Esophagus squamous epithelium (tissue), 4 donors: Measurements from ENCODE around the gene ECI1.

Experiments used
- POLR2A ChIP-seq, 4 donors: fragments of 450-650 bp; IDR thresholded peaks; one replicate each; pipeline ENCODE4 v1.6.1; 2017; ENCODE audit warnings: antibody characterized with exemption in 4 of 4, mild to moderate bottlenecking in 4 of 4, moderate library complexity in 3 of 4
- TF ChIP-seq, protein P1 (sequence below), 6 experiments: fragments of 450-650 bp in 4 of 6; fragments of 200-600 bp in 2 of 6; sonication (generic) in 2 of 6; IDR thresholded peaks; one replicate each; pipeline ENCODE4 v1.5.1; 2016 to 2019; ENCODE audit warnings: antibody characterized with exemption in 6 of 6, mild to moderate bottlenecking in 4 of 6, moderate library complexity in 4 of 6

DNA sequence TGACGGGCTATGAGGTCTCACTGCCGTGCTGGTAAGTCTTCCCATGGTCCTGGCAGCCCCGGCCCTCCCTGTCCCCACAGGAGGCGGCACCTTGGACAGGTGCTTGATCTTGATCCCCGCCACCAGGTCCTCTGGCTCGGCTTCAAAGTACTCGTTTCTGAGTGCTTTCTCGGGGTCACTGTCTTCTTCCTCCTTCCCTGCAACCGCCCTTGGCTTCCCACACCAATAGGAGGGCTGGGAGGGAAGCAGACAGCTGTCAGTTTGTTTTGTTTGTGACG is 48.5 kb upstream of the ECI1 start:
- TF ChIP-seq POLR2A (IDR thresholded peaks at IDR 0.05): no peak
- TF ChIP-seq, protein P1, sequence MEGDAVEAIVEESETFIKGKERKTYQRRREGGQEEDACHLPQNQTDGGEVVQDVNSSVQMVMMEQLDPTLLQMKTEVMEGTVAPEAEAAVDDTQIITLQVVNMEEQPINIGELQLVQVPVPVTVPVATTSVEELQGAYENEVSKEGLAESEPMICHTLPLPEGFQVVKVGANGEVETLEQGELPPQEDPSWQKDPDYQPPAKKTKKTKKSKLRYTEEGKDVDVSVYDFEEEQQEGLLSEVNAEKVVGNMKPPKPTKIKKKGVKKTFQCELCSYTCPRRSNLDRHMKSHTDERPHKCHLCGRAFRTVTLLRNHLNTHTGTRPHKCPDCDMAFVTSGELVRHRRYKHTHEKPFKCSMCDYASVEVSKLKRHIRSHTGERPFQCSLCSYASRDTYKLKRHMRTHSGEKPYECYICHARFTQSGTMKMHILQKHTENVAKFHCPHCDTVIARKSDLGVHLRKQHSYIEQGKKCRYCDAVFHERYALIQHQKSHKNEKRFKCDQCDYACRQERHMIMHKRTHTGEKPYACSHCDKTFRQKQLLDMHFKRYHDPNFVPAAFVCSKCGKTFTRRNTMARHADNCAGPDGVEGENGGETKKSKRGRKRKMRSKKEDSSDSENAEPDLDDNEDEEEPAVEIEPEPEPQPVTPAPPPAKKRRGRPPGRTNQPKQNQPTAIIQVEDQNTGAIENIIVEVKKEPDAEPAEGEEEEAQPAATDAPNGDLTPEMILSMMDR (IDR thresholded peaks at IDR 0.05): no peak
